Adrenal gland (tissue), 12 donors: ENCODE results near the gene PLPP7. TPM values are rescaled to one million over a fixed set of nuclear protein-coding genes. Genes with fewer than 3 reads are reported as not detected.

Experiments used
- DNase-seq, 7 donors: peaks; one replicate each; pipeline ENCODE4 v3.0.0-alpha.2; 2019 to 2020
- H3K27ac ChIP-seq, 5 donors: fragments of 200-600 bp; sonication (generic) in 4 of 5; 1 replicate in 3 of 5; 2 replicates in 2 of 5; pipeline versions ENCODE4 v1.5.1 to v1.8.0; 2016 to 2020; ENCODE audit warnings: mild to moderate bottlenecking in 1 of 5
- H3K27me3 ChIP-seq: fragments of 200-600 bp; 2 replicates; pipeline ENCODE4 v1.8.0; 2021
- H3K36me3 ChIP-seq, 2 donors: fragments of 200-600 bp; replicated peaks in 1 of 2; 1 replicate in 1 of 2; 2 replicates in 1 of 2; pipeline versions ENCODE4 v1.5.1 to v1.8.0; 2018 to 2022
- H3K4me1 ChIP-seq, 2 donors: fragments of 200-600 bp; replicated peaks in 1 of 2; 1 replicate in 1 of 2; 2 replicates in 1 of 2; pipeline versions ENCODE4 v1.5.1 to v1.8.0; 2018 to 2021
- H3K4me3 ChIP-seq, 4 donors: fragments of 200-600 bp; sonication (generic) in 3 of 4; one replicate each; pipeline ENCODE4 v1.5.1; 2016 to 2018
- H3K9me3 ChIP-seq, 3 donors: fragments of 200-600 bp; sonication (generic) in 1 of 3; replicated peaks in 1 of 3; 1 replicate in 2 of 3; 2 replicates in 1 of 3; pipeline versions ENCODE4 v1.5.1 to v1.8.0; 2016 to 2021
- CTCF ChIP-seq, 6 experiments: fragments of 450-650 bp in 4 of 6; fragments of 200-600 bp in 2 of 6; sonication (generic) in 1 of 6; IDR thresholded peaks; 1 replicate in 5 of 6; 2 replicates in 1 of 6; pipeline versions ENCODE4 v1.5.1 to v1.8.0; 2016 to 2021; ENCODE audit warnings: antibody characterized with exemption in 6 of 6, mild to moderate bottlenecking in 2 of 6, moderate library complexity in 1 of 6
- POLR2A ChIP-seq, 2 donors: fragments of 450-650 bp; IDR thresholded peaks; one replicate each; pipeline ENCODE4 v1.6.1; 2017; ENCODE audit warnings: antibody characterized with exemption in 2 of 2, mild to moderate bottlenecking in 2 of 2, moderate library complexity in 1 of 2
- WGBS, 4 donors: extraction: QIAGEN DNeasy Blood & Tissue Kit in 2 of 4; methylation state at CpG; one replicate each; pipeline versions ENCODE4 v1.1.5 to v1.1.7; 2013 to 2017; 5-methylcytosine and 5-hydroxymethylcytosine counted together
- intact Hi-C, 2 donors: fragments of 100-400 bp; cut with DNase I; formaldehyde crosslinking; loops; one replicate each; pipeline versions ENCODE4 v1.14.1 to v1.15.0; 2022 to 2023
- polyA plus RNA-seq, 3 donors: library from polyadenylated mRNA; stranded (reverse); fragments of 200-250 nt in 2 of 3; fragments of 350-450 nt in 1 of 3; fragmentation: Illumina TruSeq in 1 of 3; extraction: RNeasy Lipid Tissue Mini Kit (QIAGEN cat#74804) in 1 of 3; gene quantifications; one replicate each; pipeline ENCODE4 v1.2.3, GENCODE V29; 2013 to 2014
- total RNA-seq, 9 donors: library from RNA; depleted of rRNA in 4 of 9; stranded (reverse); fragments of >200 nt in 4 of 9; fragments of 120-200 nt in 1 of 9; fragmentation: NEBNext Ultra II Directional in 1 of 9; extraction: Animal tissue kit (Norgen Biotek cat#: 25700) in 1 of 9; gene quantifications; one replicate each; pipeline versions ENCODE4 v1.1.0 to v1.2.4, GENCODE V29; 2013 to 2023
- donor health status: healthy with polysubstance abuse.
- donor health status: Bipolar disorder and iron deficiency.
- donor health status: DM: yes; HTN: yes; CAD: no.
- donor health status: DM: no; HTN: no; CAD: no.
- donor health status: DM: no; HTN: no; CAD: no.
- donor health status: DM: yes; HTN: yes; CAD: no.

PLPP7 gene
- total and polyA plus RNA-seq, 12 donors = 4.8 to 31.4 (median 16.5) TPM

GRCh38 chr9:131277910-131278701 lies 11.4 kb upstream of the PLPP7 start:
- DNase-seq = peak; percentile 79 to 89 (median 84)
- H3K27ac ChIP-seq = peak overlapping the region in 1 of 5 donors; percentile 77
- 7 to 38% (median 19%) methylated on average over 2 to 59 of the region's 59 CpGs for WGBS, 4 donors
- TF ChIP-seq POLR2A (IDR thresholded peaks at IDR 0.05) (no peak), CTCF (IDR thresholded peaks at IDR 0.05) (no peak)
- H3K36me3 ChIP-seq = no peaks in the 10 kb centered on the region
- H3K4me1 ChIP-seq = peaks cover 0 to 3% of the 10 kb centered on the region in 2 donors
- intact Hi-C loops = no loop called here
- H3K4me3 ChIP-seq = peak overlapping the region in 1 of 4 donors; percentile 69
- H3K27me3 ChIP-seq = no peaks in the 10 kb centered on the region
- no peaks in the 10 kb centered on the region for H3K9me3 ChIP-seq

- H3K27ac ChIP-seq = no peak overlapping the region
- TF ChIP-seq CTCF (IDR thresholded peaks at IDR 0.05) (no peak), POLR2A (IDR thresholded peaks at IDR 0.05) (no peak)
- H3K4me3 ChIP-seq = no peak overlapping the region
- no peaks in the 10 kb centered on the region for H3K27me3 ChIP-seq
- H3K4me1 ChIP-seq = peaks cover 0 to 3% of the 10 kb centered on the region in 2 donors
- 50 to 62% (median 58%) methylated on average over 3 to 10 of the region's 10 CpGs for WGBS, 4 donors
- no peak for DNase-seq
- intact Hi-C loops = no loop called here
- no peaks in the 10 kb centered on the region for H3K36me3 ChIP-seq
- H3K9me3 ChIP-seq = no peaks in the 10 kb centered on the region
These were observed 10.8 kb upstream of the PLPP7 start for GRCh38 chr9:131278702-131279111.

- Histone ChIP-seq H3K9me3 (no peaks in the 10 kb centered on the region), H3K4me1 (peaks cover 0 to 3% of the 10 kb centered on the region in 2 donors), H3K27me3 (no peaks in the 10 kb centered on the region), H3K27ac (no peak overlapping the region), H3K36me3 (no peaks in the 10 kb centered on the region), H3K4me3 (no peak overlapping the region)
- intact Hi-C loops = no loop called here
- no peak for DNase-seq
- TF ChIP-seq CTCF (IDR thresholded peaks at IDR 0.05) = no peak
- TF ChIP-seq POLR2A (IDR thresholded peaks at IDR 0.05) = no peak
- 67 to 82% (median 75%) methylated on average over 4 to 11 of the region's 11 CpGs for WGBS, 4 donors
These were observed 10.2 kb upstream of the PLPP7 start for GRCh38 chr9:131279196-131279862.

GRCh38 chr9:131279863-131280570 lies 9.5 kb upstream of the PLPP7 start:
- Histone ChIP-seq H3K36me3 (no peaks in the 10 kb centered on the region), H3K9me3 (no peaks in the 10 kb centered on the region), H3K4me1 (peaks cover 0 to 3% of the 10 kb centered on the region in 2 donors), H3K27ac (no peak overlapping the region), H3K27me3 (no peaks in the 10 kb centered on the region), H3K4me3 (no peak overlapping the region)
- no peak for DNase-seq
- TF ChIP-seq POLR2A (IDR thresholded peaks at IDR 0.05) (no peak), CTCF (IDR thresholded peaks at IDR 0.05) (no peak)
- intact Hi-C loops = no loop called here
- WGBS, 4 donors = 67 to 78% (median 69%) methylated on average over 12 to 19 of the region's 19 CpGs
